Urinary bladder (tissue), 4 donors: Measurements from ENCODE around the gene PLEKHA6. TPM values are rescaled to one million over a fixed set of nuclear protein-coding genes. Genes with fewer than 3 reads are reported as not detected.

Source experiments
- DNase-seq: peaks from one replicate; pipeline ENCODE4 v3.0.0-alpha.2; 2015; ENCODE audit errors: extremely low spot score
- H3K27ac ChIP-seq: one replicate; pipeline ENCODE4 v1.5.1; 2013; ENCODE audit warnings: low read depth, mild to moderate bottlenecking, moderate library complexity
- H3K36me3 ChIP-seq: one replicate; pipeline ENCODE4 v1.6.1; 2013; ENCODE audit warnings: mild to moderate bottlenecking, moderate library complexity; ENCODE audit not compliant: insufficient read depth
- H3K4me1 ChIP-seq: one replicate; pipeline ENCODE4 v1.6.1; 2013; ENCODE audit warnings: mild to moderate bottlenecking, moderate library complexity; ENCODE audit not compliant: insufficient read depth
- H3K4me3 ChIP-seq: one replicate; pipeline ENCODE4 v1.5.1; 2013; ENCODE audit warnings: low read depth, low read length
- WGBS: extraction: QIAGEN DNeasy Blood & Tissue Kit; methylation state at CpG from one replicate; pipeline ENCODE4 v1.1.7; 2013; 5-methylcytosine and 5-hydroxymethylcytosine counted together
- polyA plus RNA-seq: library from polyadenylated mRNA; stranded (reverse); fragments of 200-250 nt; gene quantifications from one replicate; pipeline ENCODE4 v1.2.3, GENCODE V29; 2013
- total RNA-seq: library from RNA; depleted of rRNA; stranded (reverse); fragments of >200 nt; gene quantifications from one replicate; pipeline ENCODE4 v1.2.3, GENCODE V29; 2014
- donor health status: healthy with polysubstance abuse.
- donor health status: healthy.

Gene PLEKHA6
- total RNA-seq (15.1 TPM), polyA plus RNA-seq (9.5 TPM)

DNA sequence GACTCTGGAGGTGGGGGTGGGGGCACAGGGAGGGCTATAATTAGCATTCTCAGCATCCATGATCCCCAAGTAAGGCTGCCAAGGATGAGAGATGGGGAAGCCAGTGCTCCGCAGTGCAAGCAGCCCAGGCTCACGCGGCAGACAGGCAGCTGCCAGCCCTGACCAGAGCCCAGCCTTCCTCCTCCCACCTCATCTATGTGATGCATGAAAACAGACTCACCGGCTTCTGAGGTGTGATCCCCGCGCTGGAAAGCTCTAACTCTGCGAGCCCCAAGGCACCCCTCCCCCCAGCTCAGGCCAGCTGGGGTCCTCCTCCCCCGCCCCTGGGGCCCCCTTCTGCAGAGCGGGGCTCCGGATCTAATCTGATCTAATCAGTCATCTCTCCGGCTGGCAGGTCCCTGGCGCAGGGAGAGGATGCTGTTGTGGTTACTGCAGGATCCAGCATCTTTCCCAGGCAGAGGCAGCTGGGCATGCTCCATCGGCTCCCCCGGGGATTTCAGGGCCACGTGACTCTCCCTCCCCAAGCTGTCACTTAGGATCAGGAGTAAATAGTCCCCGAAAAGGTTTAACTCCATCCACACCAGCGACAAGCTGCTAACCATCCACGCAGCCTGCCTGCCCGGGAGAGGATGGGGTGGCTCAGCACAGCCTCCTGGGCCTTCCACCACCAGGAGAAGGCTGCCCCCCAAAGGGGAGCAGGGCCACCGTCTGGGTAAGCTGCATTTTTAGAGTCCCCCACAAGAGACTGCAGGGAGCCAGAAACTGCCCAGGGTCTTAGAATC lies at the start of gene PLEKHA6:
PLEKHA6 (minus strand) TSS at position 456 of the 782 bp plus-strand sequence. CDS start 86,202 bp downstream, outside the sequence.
- no peak for DNase-seq
- 9% methylated on average over 20 of the region's 20 CpGs for WGBS
- H3K36me3 ChIP-seq: no peaks in the 10 kb centered on the region
- H3K27ac ChIP-seq: no peak within 1 kb of the TSS
- H3K4me3 ChIP-seq: no peak within 1 kb of the TSS
- no peaks in the 10 kb centered on the region for H3K4me1 ChIP-seq

DNA sequence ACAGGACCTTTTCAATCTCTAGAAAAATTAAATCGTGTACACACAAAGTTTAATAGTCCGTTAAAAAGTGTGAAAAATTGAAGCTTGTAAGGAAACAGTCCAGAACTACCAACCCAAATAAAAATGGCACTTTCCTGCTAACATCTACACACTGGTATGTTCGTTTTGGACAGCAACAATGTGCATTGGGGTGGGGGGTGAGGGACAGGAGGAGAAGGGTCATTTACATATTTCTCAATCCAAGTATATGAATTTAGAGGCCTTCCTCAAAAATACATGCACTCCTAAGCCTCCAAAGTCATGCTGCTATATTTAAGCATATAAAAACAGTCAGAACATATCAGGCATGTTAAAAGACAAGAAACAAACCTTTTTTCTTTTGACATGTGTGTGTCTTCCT lies 49.4 kb upstream of the PLEKHA6 start:
- peak overlapping the region; percentile 77 for H3K4me3 ChIP-seq
- peaks cover under 1% of the 10 kb centered on the region for H3K36me3 ChIP-seq
- no peak for DNase-seq
- no peaks in the 10 kb centered on the region for H3K4me1 ChIP-seq
- no peak overlapping the region for H3K27ac ChIP-seq
- WGBS: 1% methylated on average over 3 of the region's 3 CpGs

GRCh38 chr1:204408602-204409001 lies 48.9 kb upstream of the PLEKHA6 start:
- 1% methylated on average over 1 of the region's 1 CpG for WGBS
- DNase-seq: no peak
- H3K27ac ChIP-seq: no peak overlapping the region
- peaks cover 2% of the 10 kb centered on the region for H3K36me3 ChIP-seq
- H3K4me3 ChIP-seq: peak overlapping the region; percentile 77
- H3K4me1 ChIP-seq: no peaks in the 10 kb centered on the region

GRCh38 chr1:204408074-204408507 lies 48.4 kb upstream of the PLEKHA6 start:
- Histone ChIP-seq H3K36me3 (peaks cover 2% of the 10 kb centered on the region), H3K27ac (peak overlapping the region; percentile 6), H3K4me1 (no peaks in the 10 kb centered on the region), H3K4me3 (peak overlapping the region; percentile 77)
- WGBS: 0% methylated on average over 2 of the region's 2 CpGs
- DNase-seq: no peak

DNA sequence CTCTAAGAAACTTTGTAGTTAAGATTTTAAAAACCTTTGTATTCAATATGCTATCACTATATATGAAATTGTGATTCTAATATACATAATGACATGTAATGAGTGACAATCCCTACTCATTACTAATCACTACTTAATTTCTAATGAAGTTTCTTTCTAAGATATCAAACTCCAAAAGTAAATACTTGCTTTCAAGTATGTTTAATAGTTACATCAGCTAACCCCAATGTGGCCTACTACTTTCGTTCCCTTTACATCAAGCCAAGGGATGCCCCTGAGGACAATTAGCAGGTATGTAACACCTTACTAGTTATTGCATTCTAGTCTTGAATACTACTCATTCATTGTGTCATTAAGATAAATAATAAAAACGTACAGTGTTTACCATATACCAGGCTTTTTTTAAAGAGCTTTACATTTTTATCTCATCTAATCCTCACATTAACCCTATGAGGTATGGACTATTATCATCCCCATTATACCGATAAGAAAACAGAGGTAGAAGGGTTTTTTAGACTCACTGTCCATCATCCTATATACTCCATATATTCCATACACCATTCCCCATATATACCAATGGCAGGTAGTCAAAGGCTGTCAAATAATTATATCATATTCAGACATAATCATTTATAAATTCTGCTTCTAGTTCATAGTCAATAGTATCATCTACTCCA lies 47.7 kb upstream of the PLEKHA6 start:
- Histone ChIP-seq H3K27ac (no peak overlapping the region), H3K36me3 (peaks cover 2% of the 10 kb centered on the region), H3K4me1 (no peaks in the 10 kb centered on the region), H3K4me3 (peak overlapping the region; percentile 77)
- WGBS: under 1% methylated on average over 3 of the region's 3 CpGs
- no peak for DNase-seq

DNA sequence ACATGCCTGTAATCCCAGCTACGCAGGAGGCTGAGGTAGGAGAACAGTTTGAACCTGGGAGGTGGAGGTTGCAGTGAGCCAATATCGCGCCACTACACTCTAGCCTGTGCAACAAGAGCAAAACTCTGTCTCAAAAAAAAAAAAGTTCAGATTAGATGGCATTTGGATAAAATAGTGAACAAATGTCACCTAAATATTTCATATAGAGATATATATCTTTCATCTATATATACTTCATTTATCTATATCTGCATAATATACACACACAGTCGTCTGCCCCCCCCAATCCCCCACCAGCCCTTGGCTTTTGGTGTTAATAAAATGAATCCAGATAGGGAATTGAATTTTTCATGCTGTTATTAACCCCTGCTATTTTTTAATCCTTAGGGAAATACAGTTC lies 46.9 kb upstream of the PLEKHA6 start:
- Histone ChIP-seq H3K27ac (no peak overlapping the region), H3K4me1 (no peaks in the 10 kb centered on the region), H3K36me3 (peaks cover 2% of the 10 kb centered on the region), H3K4me3 (no peak overlapping the region)
- no peak for DNase-seq
- WGBS: 57% methylated on average over 4 of the region's 4 CpGs

DNA sequence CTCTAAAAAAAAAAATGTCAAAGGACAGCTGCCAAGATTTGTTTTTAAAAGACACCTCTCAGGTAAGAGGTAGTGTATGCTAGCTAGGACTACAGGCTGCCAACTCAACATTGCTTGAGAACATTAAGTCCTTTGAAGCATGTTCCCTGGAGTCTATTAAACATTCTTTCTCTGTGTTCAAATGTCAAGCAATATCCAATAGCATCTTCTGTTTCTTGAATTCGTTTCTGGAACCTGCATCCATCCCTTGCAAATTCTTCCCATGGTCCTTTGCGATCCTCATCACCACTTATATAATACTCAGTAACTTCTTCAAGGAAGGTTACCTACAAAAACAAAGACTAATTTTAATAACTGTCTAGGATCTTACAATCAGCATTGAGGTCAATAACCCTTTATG lies 46.3 kb upstream of the PLEKHA6 start:
- Histone ChIP-seq H3K4me3 (no peak overlapping the region), H3K27ac (no peak overlapping the region), H3K36me3 (peaks cover 2% of the 10 kb centered on the region), H3K4me1 (no peaks in the 10 kb centered on the region)
- no peak for DNase-seq
- WGBS: 30% methylated on average over 2 of the region's 2 CpGs

- peaks cover 4% of the 10 kb centered on the region for H3K36me3 ChIP-seq
- no peak overlapping the region for H3K27ac ChIP-seq
- no peak for DNase-seq
- WGBS: 77% methylated on average over 2 of the region's 2 CpGs
- no peaks in the 10 kb centered on the region for H3K4me1 ChIP-seq
- H3K4me3 ChIP-seq: no peak overlapping the region
These were observed 44.9 kb upstream of the PLEKHA6 start for GRCh38 chr1:204404629-204405028.

GRCh38 chr1:204402391-204402790 lies 42.7 kb upstream of the PLEKHA6 start:
- DNase-seq: no peak
- H3K27ac ChIP-seq: no peak overlapping the region
- no peak overlapping the region for H3K4me3 ChIP-seq
- WGBS: 94% methylated on average over 4 of the region's 4 CpGs
- H3K36me3 ChIP-seq: peaks cover 8% of the 10 kb centered on the region
- no peaks in the 10 kb centered on the region for H3K4me1 ChIP-seq

DNA sequence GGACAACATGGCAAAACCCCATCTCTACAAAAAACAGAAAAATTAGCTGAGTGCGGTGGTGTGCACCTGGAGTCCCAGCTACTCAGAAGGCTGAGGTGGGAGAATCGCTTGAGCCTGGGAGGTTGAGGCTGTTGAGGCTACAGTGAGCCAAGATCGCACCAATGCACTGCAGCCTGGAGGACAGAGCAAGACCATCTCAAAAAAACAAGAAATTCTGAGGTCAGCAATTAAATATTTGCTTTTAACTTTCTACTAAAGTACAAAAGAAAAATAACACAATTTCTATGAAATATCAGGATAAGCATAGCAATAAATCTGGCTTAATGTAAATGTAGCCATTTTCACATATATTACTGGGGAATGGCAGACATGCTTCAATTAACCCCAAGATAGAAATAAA lies 42.0 kb upstream of the PLEKHA6 start:
- WGBS: 91% methylated on average over 3 of the region's 3 CpGs
- Histone ChIP-seq H3K36me3 (peaks cover 8% of the 10 kb centered on the region), H3K4me3 (no peak overlapping the region), H3K27ac (no peak overlapping the region), H3K4me1 (no peaks in the 10 kb centered on the region)
- no peak for DNase-seq

- WGBS: 72% methylated on average over 6 of the region's 6 CpGs
- H3K36me3 ChIP-seq: peaks cover 8% of the 10 kb centered on the region
- no peak overlapping the region for H3K27ac ChIP-seq
- DNase-seq: no peak
- H3K4me1 ChIP-seq: no peaks in the 10 kb centered on the region
- H3K4me3 ChIP-seq: no peak overlapping the region
These were observed 41.3 kb upstream of the PLEKHA6 start for GRCh38 chr1:204400882-204401510.

- 71% methylated on average over 7 of the region's 7 CpGs for WGBS
- H3K27ac ChIP-seq: no peak overlapping the region
- DNase-seq: no peak
- peaks cover 6% of the 10 kb centered on the region for H3K36me3 ChIP-seq
- no peaks in the 10 kb centered on the region for H3K4me1 ChIP-seq
- H3K4me3 ChIP-seq: no peak overlapping the region
These were observed 38.7 kb upstream of the PLEKHA6 start for GRCh38 chr1:204398197-204399125.

DNA sequence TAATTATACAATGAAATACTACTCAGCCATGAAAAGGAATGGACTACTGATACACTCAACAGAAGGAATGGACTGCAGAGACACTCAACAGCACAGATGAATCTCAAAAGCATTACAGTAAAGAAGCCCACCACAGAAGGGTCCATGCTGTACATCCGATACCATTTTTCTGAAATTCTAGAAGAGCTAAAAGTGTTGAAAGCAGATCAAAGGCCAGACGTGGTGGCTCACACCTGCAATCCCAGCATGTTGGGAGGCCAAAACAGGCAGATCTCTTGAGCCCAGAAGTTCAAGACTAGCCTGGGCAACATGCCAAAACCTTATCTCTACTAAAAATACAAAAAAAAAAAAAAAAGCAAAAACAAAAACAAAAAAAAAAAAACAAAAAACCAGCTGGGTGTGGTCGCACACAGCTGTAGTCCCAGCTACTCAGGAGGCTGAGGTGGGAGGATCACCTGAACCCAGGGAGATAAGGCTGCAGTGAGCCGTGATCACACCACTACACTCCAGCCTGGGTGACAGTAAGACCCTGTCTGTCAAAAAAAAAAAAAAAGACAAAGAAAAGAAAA lies 36.4 kb upstream of the PLEKHA6 start:
- H3K4me1 ChIP-seq: no peaks in the 10 kb centered on the region
- no peak for DNase-seq
- 85% methylated on average over 4 of the region's 4 CpGs for WGBS
- peaks cover 6% of the 10 kb centered on the region for H3K36me3 ChIP-seq
- no peak overlapping the region for H3K4me3 ChIP-seq
- H3K27ac ChIP-seq: no peak overlapping the region
